ENCODE measurements around the gene ENG. TPM values are rescaled to one million over a fixed set of nuclear protein-coding genes. Genes with fewer than 3 reads are reported as not detected.

The ENG gene
- total and polyA plus RNA-seq, 2 of the 8 experiments (the other 6 are each of a cell fraction or from before 2014, with no cell fraction given), result 1.8 to 4.4 TPM

DNA sequence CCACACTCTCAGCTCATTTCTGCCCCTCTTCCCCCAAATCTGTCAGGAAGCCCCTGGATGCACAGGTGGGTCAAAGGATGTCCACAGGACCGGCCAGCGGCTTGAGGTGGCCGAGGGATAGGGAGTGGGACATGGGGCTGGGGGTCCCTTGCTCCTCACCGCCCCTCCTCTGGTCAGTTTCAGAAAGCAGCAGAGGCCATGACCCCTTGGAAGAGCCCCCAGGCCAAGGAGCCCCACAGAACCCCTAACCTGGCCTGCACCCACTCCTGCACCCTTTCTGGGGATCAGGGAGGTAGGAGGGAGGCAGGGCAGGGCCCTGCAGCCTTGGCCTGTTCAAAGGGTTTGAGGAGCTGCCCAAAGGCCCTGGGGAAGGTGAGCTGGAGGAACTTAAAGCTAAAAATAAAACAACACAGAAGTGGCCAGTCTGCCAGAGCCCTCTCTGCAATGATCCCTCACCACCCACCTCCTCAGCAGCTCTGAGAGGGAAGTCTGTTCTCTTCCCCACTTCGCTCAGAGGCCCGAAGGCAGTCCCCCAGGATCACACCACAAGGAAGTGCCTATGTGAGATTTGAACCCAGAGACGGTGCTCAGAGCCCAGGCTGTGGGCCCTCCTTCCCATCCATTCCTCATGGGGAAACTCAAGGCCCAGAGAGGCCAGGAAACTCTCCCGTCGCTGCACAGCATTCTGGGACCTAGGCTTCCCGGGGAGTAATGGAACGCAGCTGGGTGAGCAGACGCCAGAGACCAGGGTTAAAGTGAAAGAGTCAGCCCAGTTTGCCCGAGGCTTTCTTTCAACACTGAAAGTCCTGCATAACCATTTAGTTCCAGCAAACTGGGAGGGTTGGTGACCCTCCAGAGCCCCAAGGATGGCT, 910 bp downstream of the ENG start (continued):
- TF ChIP-seq TEAD4 (IDR thresholded peaks at IDR 0.05; ENCODE audit: low read depth, low read length) (no peak), SIRT6 (IDR thresholded peaks at IDR 0.05; ENCODE audit: low read length) (no peak), BACH1 (IDR thresholded peaks at IDR 0.05; ENCODE audit: low read length) (no peak)
